CD4-positive, alpha-beta T cell (primary cell): Measurements from ENCODE around the gene KBTBD12. TPM values are rescaled to one million over a fixed set of nuclear protein-coding genes. Genes with fewer than 3 reads are reported as not detected.

ENCODE experiments used
- ATAC-seq: fragments of 200-7000 bp; cut with Tn5 transposase; one replicate; pipeline ENCODE4 v1.10.0; 2022; ENCODE audit warnings: mild to moderate bottlenecking; ENCODE audit not compliant: poor library complexity
- CTCF ChIA-PET: fragments of 350-600 bp; sonication (Branson Sonifier 250); formaldehyde crosslinking; loops from one replicate; lab custom pipeline; 2021; ENCODE audit warnings: antibody characterized with exemption, inconsistent platforms; lab: Charles Lee
- POLR2A ChIA-PET: fragments of 350-600 bp; sonication (Branson Sonifier 250); formaldehyde crosslinking; loops from one replicate; lab custom pipeline; 2021; ENCODE audit warnings: antibody characterized with exemption, inconsistent platforms; lab: Charles Lee
- DNase-seq, 14 experiments: peaks; one replicate each; pipeline ENCODE4 v3.0.0-alpha.2; 2013 to 2020; ENCODE audit warnings: mixed read lengths in 2 of 14
- H3K27ac ChIP-seq, 2 donors: one replicate each; pipeline versions ENCODE4 v1.5.1 to v1.7.0; 2013; ENCODE audit warnings: low read length in 2 of 2, low read depth in 1 of 2, mild to moderate bottlenecking in 1 of 2
- H3K27me3 ChIP-seq, 2 experiments: 1 replicate in 1 of 2; 2 replicates in 1 of 2; pipeline versions ENCODE4 v1.6.1 to v1.7.0; 2013; ENCODE audit warnings: low read length in 2 of 2, control low read depth in 1 of 2, mild to moderate bottlenecking in 1 of 2, moderate library complexity in 1 of 2; ENCODE audit not compliant: insufficient read depth in 2 of 2, control insufficient read depth in 1 of 2
- H3K36me3 ChIP-seq: one replicate; pipeline ENCODE4 v1.6.1; 2013; ENCODE audit warnings: low read length, control low read depth; ENCODE audit not compliant: insufficient read depth
- H3K4me1 ChIP-seq: one replicate; pipeline ENCODE4 v1.6.1; 2013; ENCODE audit warnings: low read length, control low read depth; ENCODE audit not compliant: insufficient read depth
- H3K4me3 ChIP-seq: one replicate; pipeline ENCODE4 v1.5.1; 2013; ENCODE audit warnings: mild to moderate bottlenecking, low read length, moderate library complexity
- H3K9me3 ChIP-seq, 2 experiments: 1 replicate in 1 of 2; 2 replicates in 1 of 2; pipeline versions ENCODE4 v1.6.1 to v1.7.0; 2013; ENCODE audit warnings: low read length in 2 of 2, mild to moderate bottlenecking in 2 of 2, control low read depth in 1 of 2, moderate library complexity in 1 of 2; ENCODE audit not compliant: control insufficient read depth in 1 of 2, insufficient read depth in 1 of 2
- H3K27ac Mint-ChIP-seq: one replicate; pipeline ENCODE4 v1.8.0; 2020; ENCODE audit warnings: mixed read lengths
- H3K27me3 Mint-ChIP-seq: one replicate; pipeline ENCODE4 v1.8.0; 2021; ENCODE audit warnings: mixed read lengths
- H3K36me3 Mint-ChIP-seq: one replicate; pipeline ENCODE4 v1.8.0; 2021; ENCODE audit warnings: low read depth, mixed read lengths
- H3K4me1 Mint-ChIP-seq: one replicate; pipeline ENCODE4 v1.8.0; 2021; ENCODE audit warnings: low read depth, mixed read lengths
- H3K4me3 Mint-ChIP-seq: one replicate; pipeline ENCODE4 v1.8.0; 2020; ENCODE audit warnings: mild to moderate bottlenecking, mixed read lengths
- H3K9me3 Mint-ChIP-seq: one replicate; pipeline ENCODE4 v1.8.0; 2020; ENCODE audit warnings: mixed read lengths
- CTCF ChIP-seq: fragments of 200-600 bp; IDR thresholded peaks from one replicate; pipeline ENCODE4 v1.8.0; 2022; ENCODE audit warnings: antibody characterized with exemption, mild to moderate bottlenecking
- intact Hi-C, 2 experiments: fragments of 100-400 bp; cut with DNase I in 1 of 2; cut with micrococcal nuclease in 1 of 2; formaldehyde crosslinking; loops; one replicate each; pipeline versions ENCODE4 v1.15.1 to v1.9.0; 2023 to 2025; cut with DNase I, micrococcal nuclease
- total RNA-seq, 174 experiments: library from RNA in 2 of 174; stranded (reverse) in 2 of 174; gene quantifications; one replicate each; pipeline ENCODE4 v1.2.3 and lab custom pipeline; 2021 to 2026

Gene KBTBD12
- total RNA-seq, 2 experiments from 2014 or later: not detected

- Mint-ChIP-seq H3K4me1 (no peaks in the 10 kb centered on the region), H3K36me3 (no peaks in the 10 kb centered on the region), H3K27me3 (peaks cover 6% of the 10 kb centered on the region), H3K27ac (no peak overlapping the region), H3K9me3 (no peaks in the 10 kb centered on the region), H3K4me3 (no peak overlapping the region)
- intact Hi-C loops: loop anchor here in 1 of 2 experiments (5.0 kb wide), 1 partner anchor 939 kb away; no protein-coding TSS in a partner anchor
- Histone ChIP-seq H3K36me3 (no peaks in the 10 kb centered on the region), H3K4me3 (no peak overlapping the region), H3K4me1 (no peaks in the 10 kb centered on the region), H3K9me3 (no peaks in the 10 kb centered on the region), H3K27ac (no peak overlapping the region), H3K27me3 (no peaks in the 10 kb centered on the region)
- POLR2A ChIA-PET: no interaction called here
- no peak for TF ChIP-seq CTCF
- DNase-seq: no peak
- no peak for ATAC-seq
- CTCF ChIA-PET: no interaction called here
Measured at GRCh38 chr3:127997961-127998360, 82.9 kb downstream of the KBTBD12 start.

DNA sequence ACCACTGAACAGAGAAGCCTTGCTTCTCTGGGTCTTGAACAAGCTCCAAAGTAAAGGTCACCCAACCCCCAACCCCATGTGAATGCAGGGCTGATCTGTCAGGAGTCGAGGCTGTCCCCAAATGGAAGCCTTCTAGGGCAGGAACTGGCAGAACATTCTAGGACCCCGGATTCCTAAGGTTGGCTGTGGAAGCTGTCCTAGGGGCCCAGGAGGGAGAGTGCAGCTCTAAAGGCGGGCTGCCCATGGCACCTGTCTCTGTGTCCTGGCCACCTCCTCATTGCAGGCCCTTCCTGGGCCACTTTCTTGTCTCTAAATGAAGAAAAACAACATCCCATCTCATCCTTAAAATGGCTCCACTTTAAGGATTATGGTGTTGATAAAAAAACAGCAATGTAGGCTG, 83.6 kb downstream of the KBTBD12 start:
- Histone ChIP-seq H3K4me3 (no peak overlapping the region), H3K27me3 (no peaks in the 10 kb centered on the region), H3K9me3 (no peaks in the 10 kb centered on the region), H3K36me3 (no peaks in the 10 kb centered on the region), H3K4me1 (no peaks in the 10 kb centered on the region), H3K27ac (no peak overlapping the region)
- ChIA-PET CTCF (no interaction called here), POLR2A (no interaction called here)
- DNase-seq: no peak
- Mint-ChIP-seq H3K27ac (no peak overlapping the region), H3K9me3 (no peaks in the 10 kb centered on the region), H3K36me3 (no peaks in the 10 kb centered on the region), H3K4me3 (no peak overlapping the region), H3K27me3 (peaks cover 6% of the 10 kb centered on the region), H3K4me1 (no peaks in the 10 kb centered on the region)
- intact Hi-C loops: loop anchor here in 1 of 2 experiments (5.0 kb wide), 1 partner anchor 939 kb away; no protein-coding TSS in a partner anchor
- TF ChIP-seq CTCF: no peak
- ATAC-seq: no peak

- intact Hi-C loops: loop anchor here in 1 of 2 experiments (5.0 kb wide), 1 partner anchor 938 kb away; no protein-coding TSS in a partner anchor
- H3K27ac Mint-ChIP-seq: no peak overlapping the region
- H3K4me3 Mint-ChIP-seq: no peak overlapping the region
- no peak for ATAC-seq
- no peak overlapping the region for H3K27ac ChIP-seq
- no peaks in the 10 kb centered on the region for H3K4me1 Mint-ChIP-seq
- CTCF ChIA-PET: no interaction called here
- H3K4me3 ChIP-seq: no peak overlapping the region
- no peaks in the 10 kb centered on the region for H3K9me3 Mint-ChIP-seq
- no peaks in the 10 kb centered on the region for H3K36me3 ChIP-seq
- no peaks in the 10 kb centered on the region for H3K4me1 ChIP-seq
- H3K9me3 ChIP-seq: no peaks in the 10 kb centered on the region
- H3K27me3 ChIP-seq: no peaks in the 10 kb centered on the region
- DNase-seq: no peak
- H3K27me3 Mint-ChIP-seq: peaks cover 7% of the 10 kb centered on the region
- POLR2A ChIA-PET: no interaction called here
- H3K36me3 Mint-ChIP-seq: no peaks in the 10 kb centered on the region
- TF ChIP-seq CTCF: no peak
Measured at GRCh38 chr3:127999509-128000106, 84.6 kb downstream of the KBTBD12 start.
